ENCODE measurements around the gene ABI3BP. TPM values are rescaled to one million over a fixed set of nuclear protein-coding genes. Genes with fewer than 3 reads are reported as not detected.

Gene ABI3BP
- polyA plus RNA-seq, 1 donor from 2014 or later, result not detected

- H3K4me3 Mint-ChIP-seq, result no peak overlapping the region
- H3K4me1 Mint-ChIP-seq, result no peaks in the 10 kb centered on the region
- no peak overlapping the region for H3K27ac Mint-ChIP-seq
- H3K36me3 Mint-ChIP-seq, result no peaks in the 10 kb centered on the region
- H3K9me3 Mint-ChIP-seq, result peaks cover 0 to 1% (median 0%) of the 10 kb centered on the region in 3 donors
- peaks cover 3% of the 10 kb centered on the region for H3K27me3 Mint-ChIP-seq
These were observed 177.6 kb downstream of the ABI3BP start for GRCh38 chr3:100815583-100815982.

DNA sequence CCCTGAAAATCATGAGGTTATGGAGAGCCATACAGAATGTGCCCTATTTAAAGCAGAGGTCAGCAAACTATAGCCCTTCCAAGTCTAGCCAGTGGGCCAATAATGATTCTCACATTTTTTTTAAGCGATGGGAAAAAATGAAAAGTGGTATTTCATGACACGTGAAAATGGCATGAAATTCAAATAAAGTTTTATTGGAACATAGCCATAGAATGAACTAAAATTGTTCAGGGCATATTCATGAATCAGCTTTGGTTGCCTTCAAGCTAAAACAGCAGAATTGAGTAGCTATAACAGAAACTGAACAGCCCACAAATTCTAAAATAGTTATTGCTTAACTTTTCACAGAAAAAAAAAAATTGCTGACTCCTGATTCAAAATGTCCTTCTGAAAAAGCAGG is 179.4 kb downstream of the ABI3BP start:
- Mint-ChIP-seq H3K27ac (no peak overlapping the region), H3K36me3 (no peaks in the 10 kb centered on the region), H3K4me3 (no peak overlapping the region), H3K27me3 (peaks cover 2% of the 10 kb centered on the region), H3K4me1 (no peaks in the 10 kb centered on the region), H3K9me3 (peaks cover 0 to 1% (median 0%) of the 10 kb centered on the region in 3 donors)

GRCh38 chr3:100811779-100812507 is 181.3 kb downstream of the ABI3BP start:
- Mint-ChIP-seq H3K27ac (peak overlapping the region in 1 of 3 donors; percentile 64), H3K36me3 (peaks cover 1% of the 10 kb centered on the region), H3K4me1 (no peaks in the 10 kb centered on the region), H3K4me3 (no peak overlapping the region), H3K9me3 (peaks cover 0 to 1% (median 0%) of the 10 kb centered on the region in 3 donors), H3K27me3 (peaks cover 2% of the 10 kb centered on the region)

DNA sequence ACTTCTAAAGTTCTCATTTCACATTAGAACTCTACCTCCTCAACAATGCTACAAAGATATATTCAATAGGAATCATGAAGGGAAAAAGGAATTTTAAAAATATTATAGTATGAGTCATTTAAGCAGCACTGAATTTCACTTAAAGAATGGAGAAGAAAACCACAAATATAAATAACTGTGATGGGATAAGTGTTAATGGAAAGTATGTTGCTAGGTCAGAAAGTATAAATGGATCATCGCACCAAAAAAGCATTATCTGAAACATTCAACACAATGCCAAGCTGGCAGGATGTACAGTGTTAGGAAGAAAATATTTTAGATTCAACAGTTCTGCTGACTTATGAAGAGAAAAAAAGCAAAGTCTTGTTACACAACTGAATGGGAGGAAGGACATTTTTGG is 182.6 kb downstream of the ABI3BP start:
- Mint-ChIP-seq H3K27ac (no peak overlapping the region), H3K9me3 (no peaks in the 10 kb centered on the region), H3K36me3 (peaks cover 1% of the 10 kb centered on the region), H3K27me3 (peaks cover 2% of the 10 kb centered on the region), H3K4me3 (no peak overlapping the region), H3K4me1 (no peaks in the 10 kb centered on the region)

DNA sequence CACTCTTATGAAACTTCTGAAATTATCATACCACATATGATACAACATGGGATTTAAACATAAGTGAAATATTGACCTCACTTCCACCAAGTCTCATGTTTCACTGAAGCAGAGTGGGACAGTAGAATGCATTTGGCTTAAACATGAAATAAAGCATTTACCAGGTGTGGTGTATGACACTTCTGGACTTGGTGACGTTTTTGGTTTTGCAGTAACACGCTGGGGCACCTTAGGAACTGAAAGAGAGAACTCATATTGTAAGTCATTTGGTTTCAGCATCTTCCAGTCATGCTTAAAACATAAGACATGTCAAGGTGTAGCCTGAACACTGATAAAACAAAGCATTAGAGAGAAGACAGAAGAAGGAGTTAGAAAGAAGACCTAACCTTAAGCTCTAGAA is 188.6 kb downstream of the ABI3BP start:
- no peak overlapping the region for H3K4me3 Mint-ChIP-seq
- H3K36me3 Mint-ChIP-seq, result peaks cover 1% of the 10 kb centered on the region
- no peaks in the 10 kb centered on the region for H3K4me1 Mint-ChIP-seq
- peaks cover 4% of the 10 kb centered on the region for H3K27me3 Mint-ChIP-seq
- no peaks in the 10 kb centered on the region for H3K9me3 Mint-ChIP-seq
- H3K27ac Mint-ChIP-seq, result no peak overlapping the region

GRCh38 chr3:100803711-100804110 is 189.5 kb downstream of the ABI3BP start:
- no peak overlapping the region for H3K27ac Mint-ChIP-seq
- H3K4me3 Mint-ChIP-seq, result no peak overlapping the region
- no peaks in the 10 kb centered on the region for H3K4me1 Mint-ChIP-seq
- no peaks in the 10 kb centered on the region for H3K9me3 Mint-ChIP-seq
- peaks cover 4% of the 10 kb centered on the region for H3K27me3 Mint-ChIP-seq
- H3K36me3 Mint-ChIP-seq, result peaks cover 1% of the 10 kb centered on the region

- Mint-ChIP-seq H3K9me3 (no peaks in the 10 kb centered on the region), H3K36me3 (no peaks in the 10 kb centered on the region), H3K27ac (no peak overlapping the region), H3K4me3 (no peak overlapping the region), H3K4me1 (no peaks in the 10 kb centered on the region), H3K27me3 (peaks cover 4% of the 10 kb centered on the region)
These were observed 191.1 kb downstream of the ABI3BP start for GRCh38 chr3:100802126-100802525.

GRCh38 chr3:100798012-100798411 is 195.2 kb downstream of the ABI3BP start:
- no peak overlapping the region for H3K4me3 Mint-ChIP-seq
- H3K27me3 Mint-ChIP-seq, result peaks cover 3% of the 10 kb centered on the region

DNA sequence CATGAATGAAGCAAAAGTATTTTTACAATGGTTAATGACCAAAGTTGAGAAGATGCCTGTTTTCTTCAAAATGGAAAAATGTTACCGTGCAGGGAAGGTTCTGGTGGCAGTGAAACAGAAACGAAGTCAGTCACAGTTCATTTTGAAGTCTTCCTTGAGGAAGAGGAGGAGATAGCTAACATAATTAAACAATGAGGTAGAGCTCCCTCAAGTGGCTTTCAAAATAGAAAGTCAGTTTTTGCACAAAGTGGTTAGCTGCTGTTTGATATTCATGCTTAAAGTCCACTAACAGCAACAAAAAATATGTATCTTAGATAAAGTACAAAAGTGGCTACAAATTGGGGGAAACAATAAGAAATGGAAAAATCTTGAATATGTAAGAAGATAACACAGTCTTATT is 196.7 kb downstream of the ABI3BP start:
- no peak overlapping the region for H3K4me3 Mint-ChIP-seq
- H3K4me1 Mint-ChIP-seq, result peaks cover 0 to 6% (median 6%) of the 10 kb centered on the region in 3 donors
- H3K27ac Mint-ChIP-seq, result no peak overlapping the region
- H3K9me3 Mint-ChIP-seq, result no peaks in the 10 kb centered on the region
- peaks cover 2% of the 10 kb centered on the region for H3K27me3 Mint-ChIP-seq
- no peaks in the 10 kb centered on the region for H3K36me3 Mint-ChIP-seq

More at GRCh38 chr3:100798012-100798411, 195.2 kb downstream of the ABI3BP start:
- Mint-ChIP-seq H3K4me1 (peaks cover 0 to 6% (median 6%) of the 10 kb centered on the region in 3 donors), H3K27ac (no peak overlapping the region), H3K9me3 (no peaks in the 10 kb centered on the region), H3K36me3 (no peaks in the 10 kb centered on the region)

GRCh38 chr3:100789579-100789978 is 203.6 kb downstream of the ABI3BP start:
- peaks cover 1 to 6% (median 1%) of the 10 kb centered on the region in 3 donors for H3K9me3 Mint-ChIP-seq
- no peak overlapping the region for H3K4me3 Mint-ChIP-seq
- H3K27ac Mint-ChIP-seq, result no peak overlapping the region
- H3K27me3 Mint-ChIP-seq, result peaks cover 2% of the 10 kb centered on the region
- no peaks in the 10 kb centered on the region for H3K4me1 Mint-ChIP-seq
- no peaks in the 10 kb centered on the region for H3K36me3 Mint-ChIP-seq

DNA sequence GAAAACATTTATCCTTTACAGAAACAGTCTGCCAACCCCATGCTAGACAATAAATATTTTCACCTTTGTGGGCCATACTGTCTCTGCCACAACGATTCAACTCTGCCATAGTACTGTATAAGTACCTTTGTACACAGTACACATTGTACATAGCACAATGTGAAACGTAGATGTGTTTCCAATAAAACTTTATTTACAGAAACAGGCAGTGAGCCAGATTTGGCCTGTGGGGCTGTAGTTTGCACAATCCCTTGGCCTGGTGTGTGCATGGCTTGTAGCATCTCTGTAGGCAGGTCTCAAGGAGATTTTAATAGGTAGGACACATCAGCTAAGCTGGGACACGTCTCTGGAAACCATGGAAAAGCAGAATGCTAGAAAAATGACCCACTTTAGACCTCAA is 209.6 kb downstream of the ABI3BP start:
- Mint-ChIP-seq H3K9me3 (peaks cover 1 to 9% (median 4%) of the 10 kb centered on the region in 3 donors), H3K4me1 (no peaks in the 10 kb centered on the region), H3K4me3 (no peak overlapping the region), H3K27me3 (no peaks in the 10 kb centered on the region), H3K36me3 (peaks cover 2% of the 10 kb centered on the region), H3K27ac (no peak overlapping the region)

- Mint-ChIP-seq H3K36me3 (peaks cover 2% of the 10 kb centered on the region), H3K27ac (no peak overlapping the region), H3K27me3 (no peaks in the 10 kb centered on the region), H3K4me1 (no peaks in the 10 kb centered on the region), H3K4me3 (no peak overlapping the region), H3K9me3 (peaks cover 1 to 9% (median 4%) of the 10 kb centered on the region in 3 donors)
These were observed 210.3 kb downstream of the ABI3BP start for GRCh38 chr3:100782906-100783305.

GRCh38 chr3:100782348-100782747 is 210.9 kb downstream of the ABI3BP start:
- Mint-ChIP-seq H3K4me1 (no peaks in the 10 kb centered on the region), H3K27me3 (no peaks in the 10 kb centered on the region), H3K4me3 (no peak overlapping the region), H3K27ac (no peak overlapping the region), H3K36me3 (peaks cover 2% of the 10 kb centered on the region), H3K9me3 (peaks cover 1 to 9% (median 4%) of the 10 kb centered on the region in 3 donors)

GRCh38 chr3:100781301-100781700 is 211.9 kb downstream of the ABI3BP start:
- Mint-ChIP-seq H3K9me3 (peaks cover 1 to 9% (median 4%) of the 10 kb centered on the region in 3 donors), H3K4me3 (no peak overlapping the region)

DNA sequence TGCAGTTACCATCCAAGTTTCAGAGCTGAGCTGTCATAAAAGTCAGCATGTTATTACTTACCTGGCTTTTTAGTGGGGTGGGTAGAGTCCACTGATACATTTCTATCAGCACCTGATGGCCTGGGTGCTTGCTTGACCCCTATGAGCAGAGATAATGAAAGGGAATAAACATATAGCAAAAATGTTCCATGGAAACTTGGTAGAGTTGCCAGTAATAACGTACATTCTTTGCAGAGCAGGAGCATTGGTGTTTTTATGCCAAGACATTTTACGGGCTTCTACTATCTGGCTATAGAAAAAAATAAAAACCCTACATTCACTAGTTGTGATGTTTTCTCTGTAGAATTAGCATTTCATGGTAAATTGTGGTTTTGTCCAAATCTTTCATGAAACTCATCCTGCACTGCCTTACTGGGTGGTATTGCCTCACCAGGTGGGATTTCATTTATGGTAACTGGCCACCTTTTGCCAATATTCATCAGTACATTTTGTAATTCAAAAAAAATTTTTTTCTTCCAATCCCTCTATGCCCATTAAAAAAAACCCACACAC is 213.1 kb downstream of the ABI3BP start:
- Mint-ChIP-seq H3K27me3 (peaks cover 1% of the 10 kb centered on the region), H3K4me3 (no peak overlapping the region), H3K4me1 (no peaks in the 10 kb centered on the region), H3K27ac (no peak overlapping the region), H3K36me3 (peaks cover 2% of the 10 kb centered on the region), H3K9me3 (peaks cover 1 to 4% (median 3%) of the 10 kb centered on the region in 3 donors)

More at GRCh38 chr3:100781301-100781700, 211.9 kb downstream of the ABI3BP start:
- H3K4me1 Mint-ChIP-seq, result no peaks in the 10 kb centered on the region
- H3K27ac Mint-ChIP-seq, result no peak overlapping the region
- H3K36me3 Mint-ChIP-seq, result peaks cover 2% of the 10 kb centered on the region
- no peaks in the 10 kb centered on the region for H3K27me3 Mint-ChIP-seq

- Mint-ChIP-seq H3K9me3 (peaks cover 0 to 2% (median 2%) of the 10 kb centered on the region in 3 donors), H3K27me3 (peaks cover 1% of the 10 kb centered on the region), H3K36me3 (peaks cover 2% of the 10 kb centered on the region), H3K4me3 (no peak overlapping the region), H3K27ac (no peak overlapping the region), H3K4me1 (no peaks in the 10 kb centered on the region)
These were observed 213.7 kb downstream of the ABI3BP start for GRCh38 chr3:100779480-100779879.

All from IgD-negative memory B cell (primary cell).